Neural crest cell (in vitro differentiated cells): ENCODE results near the gene PEAK1. TPM values are rescaled to one million over a fixed set of nuclear protein-coding genes. Genes with fewer than 3 reads are reported as not detected.
"Not testable (repeated sequence)": the region's sequence is repeated elsewhere in the genome, so short reads cannot be mapped to it uniquely, and the experiment has no call there.

Experiments used
- DNase-seq: peaks from one replicate; pipeline ENCODE4 v3.0.0; 2021; ENCODE audit warnings: low read depth, mixed read lengths, low spot score
- H3K27ac Mint-ChIP-seq: one replicate; pipeline ENCODE4 v1.8.0; 2021; ENCODE audit warnings: mild to moderate bottlenecking, mixed read lengths; ENCODE audit not compliant: unreplicated experiment
- H3K27me3 Mint-ChIP-seq: 2 replicates; pipeline ENCODE4 v1.8.0; 2021; ENCODE audit warnings: low read depth, mild to moderate bottlenecking, mixed read lengths
- H3K36me3 Mint-ChIP-seq: 2 replicates; pipeline ENCODE4 v1.8.0; 2021; ENCODE audit warnings: low read depth, mild to moderate bottlenecking, mixed read lengths
- H3K4me1 Mint-ChIP-seq: 2 replicates; pipeline ENCODE4 v1.8.0; 2021; ENCODE audit warnings: mixed read lengths
- H3K4me3 Mint-ChIP-seq: one replicate; pipeline ENCODE4 v1.8.0; 2021; ENCODE audit warnings: mild to moderate bottlenecking, mixed read lengths
- H3K9me3 Mint-ChIP-seq: 2 replicates; pipeline ENCODE4 v1.8.0; 2021; ENCODE audit warnings: mixed read lengths
- total RNA-seq: library from RNA; stranded (reverse); gene quantifications from 2 replicates; pipeline ENCODE4 v1.2.1, GENCODE V29; 2021
- TF ChIP-seq, protein P1 (sequence below): fragments of 200-600 bp; sonication (generic); conservative IDR thresholded peaks from 2 replicates; pipeline ENCODE4 v1.5.0; 2021; ENCODE audit warnings: antibody characterized with exemption, mild to moderate bottlenecking

The PEAK1 gene
- total RNA-seq, 1 donor from 2014 or later = 26.0 TPM

DNA sequence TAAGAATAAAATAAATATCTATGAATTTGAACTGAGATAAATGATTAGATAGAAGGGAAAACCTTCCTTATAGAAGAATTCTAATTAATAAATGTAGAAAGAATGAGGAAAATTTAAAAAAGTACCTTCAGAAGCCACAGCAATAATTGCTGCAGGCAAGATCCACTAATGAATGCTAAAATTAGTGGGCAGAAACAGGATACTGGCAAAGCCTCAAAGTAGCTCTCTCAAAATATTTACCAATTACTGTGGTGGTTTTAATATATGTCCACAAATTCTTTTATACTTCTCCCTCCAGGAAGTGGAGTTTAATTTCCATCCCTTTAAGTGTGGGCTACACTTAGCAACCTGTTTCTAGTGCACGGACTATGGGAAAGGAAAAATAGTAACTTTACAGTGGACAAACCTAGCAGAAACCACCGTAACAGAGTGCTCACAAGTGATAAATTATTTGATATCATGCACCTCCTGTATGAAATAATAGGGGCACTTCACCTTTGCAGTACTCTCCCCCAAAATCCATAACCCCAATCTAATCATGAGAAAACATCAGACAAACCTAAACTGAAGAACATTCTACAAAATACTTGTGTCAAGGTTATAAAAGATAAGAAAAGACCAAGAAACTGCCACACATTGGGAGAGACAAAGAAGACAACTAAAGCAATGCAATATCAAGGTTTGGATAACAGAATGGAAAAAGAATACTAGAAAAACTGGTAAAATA lies 6.8 kb downstream of the PEAK1 start:
- H3K4me1 Mint-ChIP-seq = no peaks in the 10 kb centered on the region
- H3K27ac Mint-ChIP-seq = no peak overlapping the region
- TF ChIP-seq, protein P1, sequence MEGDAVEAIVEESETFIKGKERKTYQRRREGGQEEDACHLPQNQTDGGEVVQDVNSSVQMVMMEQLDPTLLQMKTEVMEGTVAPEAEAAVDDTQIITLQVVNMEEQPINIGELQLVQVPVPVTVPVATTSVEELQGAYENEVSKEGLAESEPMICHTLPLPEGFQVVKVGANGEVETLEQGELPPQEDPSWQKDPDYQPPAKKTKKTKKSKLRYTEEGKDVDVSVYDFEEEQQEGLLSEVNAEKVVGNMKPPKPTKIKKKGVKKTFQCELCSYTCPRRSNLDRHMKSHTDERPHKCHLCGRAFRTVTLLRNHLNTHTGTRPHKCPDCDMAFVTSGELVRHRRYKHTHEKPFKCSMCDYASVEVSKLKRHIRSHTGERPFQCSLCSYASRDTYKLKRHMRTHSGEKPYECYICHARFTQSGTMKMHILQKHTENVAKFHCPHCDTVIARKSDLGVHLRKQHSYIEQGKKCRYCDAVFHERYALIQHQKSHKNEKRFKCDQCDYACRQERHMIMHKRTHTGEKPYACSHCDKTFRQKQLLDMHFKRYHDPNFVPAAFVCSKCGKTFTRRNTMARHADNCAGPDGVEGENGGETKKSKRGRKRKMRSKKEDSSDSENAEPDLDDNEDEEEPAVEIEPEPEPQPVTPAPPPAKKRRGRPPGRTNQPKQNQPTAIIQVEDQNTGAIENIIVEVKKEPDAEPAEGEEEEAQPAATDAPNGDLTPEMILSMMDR = no peak
- no peak for DNase-seq
- H3K9me3 Mint-ChIP-seq = no peaks in the 10 kb centered on the region
- no peaks in the 10 kb centered on the region for H3K36me3 Mint-ChIP-seq
- no peaks in the 10 kb centered on the region for H3K27me3 Mint-ChIP-seq
- no peak overlapping the region for H3K4me3 Mint-ChIP-seq

DNA sequence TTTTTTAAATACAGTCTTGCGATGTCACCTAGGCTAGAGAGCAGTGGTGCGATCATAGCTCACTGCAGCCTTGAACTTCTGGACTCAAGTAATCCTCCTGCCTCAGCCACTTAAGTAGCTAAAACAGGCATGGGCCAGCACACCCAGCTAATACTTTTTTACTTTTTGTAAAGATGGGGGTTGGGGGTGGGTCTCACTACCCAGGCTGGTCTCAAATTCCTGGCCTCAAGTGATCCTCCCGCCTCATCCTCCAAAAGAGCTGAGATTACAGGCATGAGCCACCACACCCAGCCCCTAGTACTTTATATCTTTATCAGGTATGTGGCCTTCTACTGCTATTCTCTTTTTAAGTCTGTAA lies 8.3 kb downstream of the PEAK1 start:
- TF ChIP-seq, protein P1 = no peak
- DNase-seq = no peak
- Mint-ChIP-seq H3K4me1 (no peaks in the 10 kb centered on the region), H3K36me3 (no peaks in the 10 kb centered on the region), H3K9me3 (peaks cover 7% of the 10 kb centered on the region), H3K4me3 (no peak overlapping the region), H3K27me3 (no peaks in the 10 kb centered on the region), H3K27ac (no peak overlapping the region)

DNA sequence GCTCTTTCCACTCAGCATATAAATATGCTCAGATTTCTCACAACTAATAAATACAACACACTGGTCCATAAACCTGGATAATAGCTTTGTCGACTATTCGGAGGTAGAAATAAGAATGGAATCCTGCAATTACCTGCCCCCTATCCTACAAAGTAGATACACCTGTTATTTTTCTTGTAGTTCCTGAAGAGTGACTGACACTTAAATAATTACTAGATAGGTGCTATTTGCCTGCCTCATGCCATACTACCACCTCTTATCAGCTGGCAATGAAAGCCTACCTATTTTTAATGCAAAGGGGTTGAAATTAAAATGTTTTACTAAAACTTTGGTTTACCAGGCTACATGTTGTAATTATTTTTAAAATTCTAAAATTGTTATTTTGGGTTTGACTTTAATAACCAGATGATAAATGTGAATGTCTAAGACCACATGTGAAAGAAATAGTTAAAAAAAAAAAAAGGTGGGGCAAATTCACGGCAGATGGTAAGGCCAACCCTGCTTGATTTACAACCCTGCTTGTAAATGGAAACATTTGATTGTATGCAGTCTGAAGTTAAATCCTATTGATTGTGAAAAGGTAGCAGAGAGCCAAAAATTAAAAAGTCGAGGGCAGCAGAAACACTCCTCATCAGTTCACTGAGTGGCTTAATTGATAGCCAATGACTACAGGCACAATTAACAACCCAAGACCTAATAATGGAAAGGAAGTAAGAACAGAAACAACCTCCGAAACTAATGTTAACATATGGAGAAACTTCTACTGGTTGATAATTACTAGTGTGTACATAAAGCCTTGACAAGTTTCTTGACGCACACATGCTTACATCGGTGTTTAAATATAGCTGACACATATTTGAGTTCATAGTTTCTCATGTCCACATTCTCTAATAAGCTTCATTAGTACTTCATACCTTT lies 8.9 kb downstream of the PEAK1 start:
- Mint-ChIP-seq H3K27ac (no peak overlapping the region), H3K27me3 (no peaks in the 10 kb centered on the region)

DNA sequence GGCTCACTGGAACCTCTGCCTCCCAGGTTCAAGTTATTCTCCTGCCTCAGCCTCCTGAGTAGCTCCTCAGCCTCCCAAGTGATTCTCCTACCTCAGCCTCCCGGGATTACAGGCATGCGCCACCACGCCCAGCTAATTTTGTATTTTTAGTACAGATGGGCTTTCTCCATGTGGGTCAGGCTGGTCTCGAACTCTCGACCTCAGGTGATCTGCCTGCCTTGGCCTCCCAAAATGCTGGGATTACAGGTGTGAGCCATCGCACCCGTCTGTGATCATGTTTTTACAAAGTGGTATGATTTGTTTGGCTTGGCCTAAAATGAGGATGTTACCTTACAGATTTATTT lies 9.8 kb downstream of the PEAK1 start:
- not testable (repeated sequence) for H3K4me3 Mint-ChIP-seq

More for the DNA sequence above, 8.9 kb downstream of the PEAK1 start:
- Mint-ChIP-seq H3K4me1 (no peaks in the 10 kb centered on the region), H3K9me3 (peaks cover 8% of the 10 kb centered on the region), H3K36me3 (no peaks in the 10 kb centered on the region), H3K4me3 (no peak overlapping the region)
- no peak for DNase-seq
- TF ChIP-seq, protein P1 = no peak

DNA sequence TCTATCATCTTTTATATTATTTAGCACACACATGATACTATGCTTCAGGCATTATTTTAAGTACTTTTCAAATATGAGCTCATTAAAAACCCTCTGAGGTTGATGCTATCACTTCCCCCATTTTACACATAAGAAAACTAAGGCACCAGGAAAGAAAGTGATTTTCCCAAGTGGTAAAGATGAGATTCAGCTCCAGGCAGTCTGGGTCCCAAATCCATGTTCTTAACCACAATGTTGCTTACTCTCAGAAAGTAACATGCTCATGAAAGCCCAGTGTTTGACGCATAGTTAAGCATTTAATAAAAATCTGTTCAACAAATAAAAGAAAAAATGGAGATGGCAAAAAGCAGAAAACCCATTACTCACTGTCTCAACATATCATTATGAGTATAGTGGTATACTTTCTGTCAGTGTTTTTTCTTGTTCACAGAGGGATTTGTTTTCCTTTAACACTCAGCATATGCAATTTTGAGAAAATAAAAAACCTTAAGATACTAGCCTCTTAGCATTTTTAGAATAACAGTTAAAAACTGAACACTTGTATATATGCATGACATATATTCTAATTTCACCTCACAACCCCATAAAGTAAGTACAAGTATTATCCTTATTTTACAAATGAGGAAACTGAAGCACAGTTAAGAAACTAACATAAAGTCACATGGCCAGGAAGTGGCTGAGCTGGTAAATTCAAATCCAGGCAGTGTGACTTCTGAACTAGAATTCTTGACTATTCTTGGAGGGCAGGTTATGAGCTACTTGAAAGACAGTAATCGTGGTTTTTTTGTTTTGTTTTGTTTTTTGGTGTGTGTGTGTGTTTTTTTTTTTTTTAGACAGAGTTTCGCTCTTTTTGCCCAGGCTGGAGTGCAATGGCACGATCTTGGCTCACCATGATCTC lies 10.4 kb downstream of the PEAK1 start:
- no peaks in the 10 kb centered on the region for H3K27me3 Mint-ChIP-seq

More for the DNA sequence above, 9.8 kb downstream of the PEAK1 start:
- H3K27ac Mint-ChIP-seq, DNase-seq, H3K9me3 Mint-ChIP-seq, H3K27me3 Mint-ChIP-seq, H3K4me1 Mint-ChIP-seq, H3K36me3 Mint-ChIP-seq: not testable (repeated sequence)

More for the DNA sequence above, 10.4 kb downstream of the PEAK1 start:
- no peak overlapping the region for H3K27ac Mint-ChIP-seq
- no peak overlapping the region for H3K4me3 Mint-ChIP-seq
- peaks cover 8% of the 10 kb centered on the region for H3K9me3 Mint-ChIP-seq
- H3K4me1 Mint-ChIP-seq = peaks cover 4% of the 10 kb centered on the region
- H3K36me3 Mint-ChIP-seq = no peaks in the 10 kb centered on the region
- TF ChIP-seq, protein P1 = no peak
- DNase-seq = no peak
